ENCODE measurements around the gene CLEC10A. TPM values are rescaled to one million over a fixed set of nuclear protein-coding genes. Genes with fewer than 3 reads are reported as not detected.

The CLEC10A gene
- total and polyA plus RNA-seq, 2 donors (not counting 3 experiments of a cell fraction or from before 2014, with no cell fraction given), result 0.14 TPM; not detected in 1

GRCh38 chr17:7108981-7109380, 28.9 kb upstream of the CLEC10A start:
- H3K36me3 ChIP-seq (ENCODE audit: control insufficient read depth in 2 of 2, extremely low read depth in 1 of 2, insufficient read depth in 2 of 2, low read length in 2 of 2), result no peaks in the 10 kb centered on the region
- no peaks in the 10 kb centered on the region for H3K79me2 ChIP-seq (ENCODE audit: control insufficient read depth, insufficient read depth, low read length)
- DNase-seq (ENCODE audit: low read depth, low spot score) (no peak), FAIRE-seq (no peak)
- ChIA-PET CTCF (interaction anchor here (1.7 kb wide), 1 partner anchor 22 kb away, joined by 7 read pairs; no protein-coding TSS in a partner anchor), POLR2A (interaction anchor here (0.6 kb wide), 1 partner anchor 53 kb away, joined by 3 read pairs; no protein-coding TSS in a partner anchor)
- H3K4me1 ChIP-seq (ENCODE audit: control insufficient read depth, extremely low read depth, insufficient read depth, low read length), result no peaks in the 10 kb centered on the region
- no peaks in the 10 kb centered on the region for H4K20me1 ChIP-seq (replicated peaks; ENCODE audit: control insufficient read depth, extremely low read depth, insufficient read depth, low read length)
- no peak overlapping the region for H3K4me3 ChIP-seq (replicated peaks in 1 of 3; ENCODE audit: insufficient read depth in 1 of 3, low read depth in 1 of 3, low read length in 3 of 3)
- TF ChIP-seq JUN (IDR thresholded peaks at IDR 0.05; ENCODE audit: borderline replicate concordance, insufficient read depth, insufficient read length, low read depth) (no peak), MAX (IDR thresholded peaks at IDR 0.05; ENCODE audit: insufficient read depth, insufficient read length) (no peak), POLR2AphosphoS5 (IDR thresholded peaks at IDR 0.05; ENCODE audit: insufficient read depth, low read depth, low read length) (no peak), EZH2 (IDR thresholded peaks at IDR 0.05; ENCODE audit: borderline replicate concordance, low read depth, low read length, severe bottlenecking) (no peak), GATA2 (IDR thresholded peaks at IDR 0.05; ENCODE audit: insufficient read depth, insufficient read length, low read depth, low read length) (no peak), POLR2A (IDR thresholded peaks at IDR 0.05; ENCODE audit: low read depth, low read length) (no peak), CTCF (IDR thresholded peaks at IDR 0.05; ENCODE audit: extremely low read depth in 1 of 2, insufficient read depth in 1 of 2, low read depth in 1 of 2, low read length in 2 of 2) (no peak), FOS (IDR thresholded peaks at IDR 0.05; ENCODE audit: borderline replicate concordance, insufficient read depth, low read length) (no peak), MYC (IDR thresholded peaks at IDR 0.05; ENCODE audit: low read depth, low read length) (no peak)
- H3K27me3 ChIP-seq (ENCODE audit: control insufficient read depth in 2 of 2, insufficient read depth in 2 of 2, low read length in 2 of 2), result peaks cover 0 to 1% of the 10 kb centered on the region in 2 experiments
- dilution Hi-C loops (cut with MboI; ENCODE audit: extremely low pct_ligation_motif_present, low sequenced_read_pairs), result no loop called here
- H3K9ac ChIP-seq (replicated peaks; ENCODE audit: extremely low read depth, insufficient read depth, low read length), result no peak overlapping the region
- no peak overlapping the region for H3K4me2 ChIP-seq (ENCODE audit: insufficient read depth, low read length)
- H2AFZ ChIP-seq (ENCODE audit: low read depth, low read length), result no peak overlapping the region
- H3K9me3 ChIP-seq (replicated peaks; ENCODE audit: control insufficient read depth, insufficient read depth, low read length), result no peaks in the 10 kb centered on the region
- H3K27ac ChIP-seq (ENCODE audit: insufficient read depth, low read depth, low read length), result no peak overlapping the region
- intact Hi-C loops (cut with micrococcal nuclease), result no loop called here
- no TSS peak for BruUV-seq (replicated peaks)
- no peaks in the 10 kb centered on the region for H3K9me1 ChIP-seq (replicated peaks; ENCODE audit: control insufficient read depth, extremely low read depth, insufficient read depth, low read length)

Data from endothelial cell of umbilical vein (primary cell).